K562 (cell line): ENCODE results near the gene P3H4.

Experiments used
- DEAF1 ChIP-seq: fragments of 450-650 bp; formaldehyde crosslinking; IDR thresholded peaks from 2 replicates; pipeline ENCODE4 v1.4.0; 2020; ENCODE audit warnings: mild to moderate bottlenecking, moderate library complexity
- ZNF121 ChIP-seq: sonication (generic); formaldehyde crosslinking; conservative IDR thresholded peaks from 2 replicates; pipeline ENCODE4 v1.8.0; 2022; ENCODE audit warnings: missing genetic modification reagents
- ZNF785 ChIP-seq: fragments of 250-450 bp; sonication (Bioruptor Pico); IDR thresholded peaks from 2 replicates; pipeline ENCODE4 v1.4.0; 2020; ENCODE audit warnings: mild to moderate bottlenecking

GRCh38 chr17:41773731-41774193, 38.0 kb downstream of the P3H4 start:
- TF ChIP-seq ZNF121 (CRISPR knock-in tag) (no peak), ZNF785 (CRISPR knock-in tag) (no peak), DEAF1 (CRISPR knock-in tag) (no peak)
